ENCODE data around the gene LMF1.

The LMF1 gene

GRCh38 chr16:832652-833336 lies 138.0 kb downstream of the LMF1 start:
- no peak for DNase-seq
- no peak for TF ChIP-seq POLR2A (IDR thresholded peaks at IDR 0.05; ENCODE audit: low read length)

GRCh38 chr16:831571-832413 lies 139.0 kb downstream of the LMF1 start:
- no peak for DNase-seq
- TF ChIP-seq GATA1 (IDR thresholded peaks at IDR 0.05; ENCODE audit: low read depth, low read length) (no peak), POLR2A (IDR thresholded peaks at IDR 0.05; ENCODE audit: low read length) (no peak)

GRCh38 chr16:830871-831570 lies 139.8 kb downstream of the LMF1 start:
- no peak for TF ChIP-seq GATA1 (IDR thresholded peaks at IDR 0.05; ENCODE audit: low read depth, low read length)
- TF ChIP-seq POLR2A (IDR thresholded peaks at IDR 0.05; ENCODE audit: low read length), result no peak
- DNase-seq, result no peak

DNA sequence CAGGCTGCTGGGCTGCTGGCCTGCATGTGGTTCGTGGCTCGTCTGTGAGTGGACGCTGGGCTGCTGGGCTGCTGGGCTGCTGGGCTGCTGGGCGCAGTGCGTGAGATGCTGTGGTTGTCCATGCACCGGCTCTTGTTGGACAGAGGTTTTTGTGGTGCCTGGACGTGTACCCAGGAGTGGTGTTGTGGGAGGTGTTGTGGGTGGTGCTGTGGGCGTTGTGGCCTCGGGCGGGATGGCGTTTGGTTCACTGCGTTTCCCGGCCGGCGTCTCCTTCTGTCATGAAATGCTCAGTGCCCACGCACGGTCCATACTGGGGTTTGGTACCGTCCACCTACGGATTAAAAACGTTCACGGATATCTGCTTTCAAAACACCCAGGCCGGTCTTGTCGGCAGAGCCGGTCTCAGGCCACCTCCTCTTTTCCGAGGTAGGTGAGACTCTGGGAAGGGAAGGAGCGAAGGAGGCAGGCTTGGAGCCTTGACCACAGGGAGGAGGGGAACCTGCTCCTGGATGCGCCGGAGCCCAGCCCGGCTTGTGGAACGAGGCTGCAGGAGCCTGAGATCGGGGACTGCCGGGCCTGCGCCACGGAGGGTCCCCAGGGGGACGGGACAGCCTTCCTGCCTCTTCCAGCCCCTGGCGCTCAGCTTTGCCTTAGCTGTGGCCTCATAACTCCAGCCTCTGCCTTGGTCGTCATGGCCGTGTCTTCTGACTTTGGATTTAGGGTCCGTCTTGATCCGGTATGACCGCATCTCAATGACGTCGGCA lies 140.5 kb downstream of the LMF1 start:
- TF ChIP-seq GATA1 (IDR thresholded peaks at IDR 0.05; ENCODE audit: low read depth, low read length) (no peak), POLR2A (IDR thresholded peaks at IDR 0.05; ENCODE audit: low read length) (no peak)

GRCh38 chr16:828891-829290 lies 141.9 kb downstream of the LMF1 start:
- TF ChIP-seq GATA1 (IDR thresholded peaks at IDR 0.05; ENCODE audit: low read depth, low read length), result no peak
- TF ChIP-seq POLR2A (IDR thresholded peaks at IDR 0.05; ENCODE audit: low read length), result no peak

More for the DNA sequence above, 140.5 kb downstream of the LMF1 start:
- DNase-seq, result no peak

DNA sequence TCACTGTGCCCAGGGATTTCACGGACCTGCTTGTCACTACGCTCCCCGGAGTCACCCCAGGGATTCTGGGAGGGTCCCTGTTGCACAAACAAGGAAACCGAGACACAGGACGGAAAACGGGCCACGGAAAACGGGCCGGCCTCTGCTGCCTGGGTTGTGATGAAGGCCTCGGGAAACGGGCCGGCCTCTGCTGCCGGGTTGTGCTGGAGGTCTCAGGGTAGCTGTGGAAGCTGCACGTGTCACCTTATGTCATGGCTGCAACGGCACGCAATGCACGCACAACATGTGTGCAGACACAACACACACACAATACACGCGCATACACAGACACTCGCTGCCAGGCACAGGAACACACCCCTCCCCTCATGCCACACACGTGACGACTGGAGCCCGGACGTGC lies 143.3 kb downstream of the LMF1 start:
- TF ChIP-seq GATA1 (IDR thresholded peaks at IDR 0.05; ENCODE audit: low read depth, low read length), result no peak
- DNase-seq, result no peak

More at GRCh38 chr16:828891-829290, 141.9 kb downstream of the LMF1 start:
- DNase-seq, result no peak

GRCh38 chr16:825341-826061 lies 145.3 kb downstream of the LMF1 start:
- no peak for DNase-seq
- TF ChIP-seq POLR2A (IDR thresholded peaks at IDR 0.05; ENCODE audit: low read length), result no peak
- TF ChIP-seq GATA1 (IDR thresholded peaks at IDR 0.05; ENCODE audit: low read depth, low read length), result no peak

GRCh38 chr16:824601-825000 lies 146.2 kb downstream of the LMF1 start:
- no peak for TF ChIP-seq GATA1 (IDR thresholded peaks at IDR 0.05; ENCODE audit: low read depth, low read length)
- no peak for TF ChIP-seq POLR2A (IDR thresholded peaks at IDR 0.05; ENCODE audit: low read length)
- no peak for DNase-seq

DNA sequence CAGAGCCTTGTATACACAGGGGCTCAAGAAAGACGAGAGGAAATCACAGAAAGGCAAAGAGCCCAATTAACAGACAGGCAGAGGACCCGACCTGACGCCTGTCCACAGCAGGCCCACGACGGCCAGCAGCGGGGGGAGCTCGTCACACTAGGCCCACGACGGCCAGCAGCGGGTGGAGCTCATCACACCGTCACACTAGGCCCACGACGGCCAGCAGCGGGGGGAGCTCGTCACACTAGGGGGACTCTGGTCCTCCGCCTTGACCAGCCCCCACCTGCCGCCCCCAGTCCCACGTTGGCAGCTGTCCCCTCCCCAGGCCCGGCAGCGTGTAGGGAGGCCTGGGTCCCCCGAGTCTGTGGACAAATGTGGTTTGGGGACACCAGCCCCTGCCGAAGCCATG lies 146.6 kb downstream of the LMF1 start:
- TF ChIP-seq POLR2A (IDR thresholded peaks at IDR 0.05; ENCODE audit: low read length) (no peak), GATA1 (IDR thresholded peaks at IDR 0.05; ENCODE audit: low read depth, low read length) (no peak)
- no peak for DNase-seq

DNA sequence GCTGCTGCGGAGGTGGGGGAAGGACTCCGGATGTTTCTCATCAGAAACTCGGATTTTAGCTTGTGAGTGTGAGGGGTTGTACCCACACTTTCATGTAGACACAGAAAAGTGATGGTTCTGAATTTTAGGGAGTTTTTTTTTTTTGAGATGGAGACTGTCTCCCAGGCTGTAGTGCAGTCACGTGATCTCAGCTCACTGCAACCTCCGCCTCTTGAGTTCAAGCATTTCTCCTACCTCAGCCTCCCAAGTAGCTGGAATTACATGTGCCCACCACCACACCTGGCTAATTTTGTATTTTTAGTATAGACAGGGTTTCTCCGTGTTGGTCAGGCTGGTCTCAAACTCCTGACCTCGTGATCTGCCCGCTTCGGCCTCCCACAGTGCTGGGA lies 147.9 kb downstream of the LMF1 start:
- TF ChIP-seq GATA1 (IDR thresholded peaks at IDR 0.05; ENCODE audit: low read depth, low read length) (no peak), POLR2A (IDR thresholded peaks at IDR 0.05; ENCODE audit: low read length) (no peak)
- no peak for DNase-seq

DNA sequence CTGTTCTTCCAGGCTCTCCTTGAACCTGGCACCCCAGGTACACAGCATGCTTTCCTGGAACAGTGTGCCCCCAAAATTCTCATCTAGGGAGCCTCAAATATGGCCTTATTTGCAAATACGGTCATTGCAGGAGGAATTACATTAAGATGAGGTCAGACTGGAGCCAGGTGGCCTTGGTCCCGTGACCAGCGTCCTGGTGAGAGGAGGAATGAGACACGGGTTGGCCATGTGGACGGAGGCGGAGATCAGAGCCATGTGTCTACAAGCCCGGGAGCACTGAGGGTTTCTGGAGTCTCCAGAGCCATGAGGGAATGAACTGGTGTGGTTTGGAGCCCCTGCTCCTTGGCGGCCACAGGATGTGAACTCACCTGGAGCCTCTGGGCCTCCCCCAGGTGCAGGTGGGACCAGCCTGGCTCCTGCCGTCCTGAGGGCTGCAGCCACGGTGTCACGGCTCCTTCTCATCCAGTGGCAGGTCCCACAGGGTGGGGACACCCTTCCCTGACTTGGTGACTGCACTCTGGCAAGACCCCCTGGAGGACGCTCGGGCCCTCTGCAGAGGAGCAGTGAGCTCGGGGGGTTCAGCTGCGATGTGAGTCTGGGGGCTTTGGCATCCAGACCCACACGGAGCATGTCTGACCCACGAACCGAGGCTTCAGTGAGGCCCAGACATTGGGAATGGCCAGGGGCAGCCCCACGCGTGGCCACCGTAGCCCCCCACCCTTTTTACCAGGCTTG lies 148.4 kb downstream of the LMF1 start:
- TF ChIP-seq POLR2A (IDR thresholded peaks at IDR 0.05; ENCODE audit: low read length), result no peak
- TF ChIP-seq GATA1 (IDR thresholded peaks at IDR 0.05; ENCODE audit: low read depth, low read length), result no peak
- DNase-seq, result no peak

- TF ChIP-seq GATA1 (IDR thresholded peaks at IDR 0.05; ENCODE audit: low read depth, low read length), result no peak
- no peak for TF ChIP-seq POLR2A (IDR thresholded peaks at IDR 0.05; ENCODE audit: low read length)
These were observed 149.0 kb downstream of the LMF1 start for GRCh38 chr16:821751-822150.

More at GRCh38 chr16:821751-822150, 149.0 kb downstream of the LMF1 start:
- DNase-seq, result no peak
